A673 (cell line): Measurements from ENCODE around the gene ADNP2.

Experiments used
- EZH2 ChIP-seq: fragments of 200-600 bp; sonication (generic); IDR thresholded peaks from 2 replicates; pipeline ENCODE4 v1.6.1; 2017; ENCODE audit warnings: borderline replicate concordance, low read depth, mild to moderate bottlenecking, mixed read lengths, antibody characterized with exemption, low read length; ENCODE audit not compliant: poor library complexity, severe bottlenecking
- TF ChIP-seq, protein P1 (sequence below): fragments of 300-800, 200-600 bp; sonication (generic); conservative IDR thresholded peaks from 2 replicates; pipeline ENCODE4 v1.5.1; 2017; ENCODE audit warnings: low read depth, mild to moderate bottlenecking, antibody characterized with exemption, low read length, moderate library complexity, mixed read lengths

- TF ChIP-seq, protein P1, sequence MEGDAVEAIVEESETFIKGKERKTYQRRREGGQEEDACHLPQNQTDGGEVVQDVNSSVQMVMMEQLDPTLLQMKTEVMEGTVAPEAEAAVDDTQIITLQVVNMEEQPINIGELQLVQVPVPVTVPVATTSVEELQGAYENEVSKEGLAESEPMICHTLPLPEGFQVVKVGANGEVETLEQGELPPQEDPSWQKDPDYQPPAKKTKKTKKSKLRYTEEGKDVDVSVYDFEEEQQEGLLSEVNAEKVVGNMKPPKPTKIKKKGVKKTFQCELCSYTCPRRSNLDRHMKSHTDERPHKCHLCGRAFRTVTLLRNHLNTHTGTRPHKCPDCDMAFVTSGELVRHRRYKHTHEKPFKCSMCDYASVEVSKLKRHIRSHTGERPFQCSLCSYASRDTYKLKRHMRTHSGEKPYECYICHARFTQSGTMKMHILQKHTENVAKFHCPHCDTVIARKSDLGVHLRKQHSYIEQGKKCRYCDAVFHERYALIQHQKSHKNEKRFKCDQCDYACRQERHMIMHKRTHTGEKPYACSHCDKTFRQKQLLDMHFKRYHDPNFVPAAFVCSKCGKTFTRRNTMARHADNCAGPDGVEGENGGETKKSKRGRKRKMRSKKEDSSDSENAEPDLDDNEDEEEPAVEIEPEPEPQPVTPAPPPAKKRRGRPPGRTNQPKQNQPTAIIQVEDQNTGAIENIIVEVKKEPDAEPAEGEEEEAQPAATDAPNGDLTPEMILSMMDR = no peak
- TF ChIP-seq EZH2 = no peak
These were observed 4.7 kb upstream of the ADNP2 start for GRCh38 chr18:80104364-80104779.
